ENCODE measurements around the gene GPSM1.

GPSM1 gene

DNA sequence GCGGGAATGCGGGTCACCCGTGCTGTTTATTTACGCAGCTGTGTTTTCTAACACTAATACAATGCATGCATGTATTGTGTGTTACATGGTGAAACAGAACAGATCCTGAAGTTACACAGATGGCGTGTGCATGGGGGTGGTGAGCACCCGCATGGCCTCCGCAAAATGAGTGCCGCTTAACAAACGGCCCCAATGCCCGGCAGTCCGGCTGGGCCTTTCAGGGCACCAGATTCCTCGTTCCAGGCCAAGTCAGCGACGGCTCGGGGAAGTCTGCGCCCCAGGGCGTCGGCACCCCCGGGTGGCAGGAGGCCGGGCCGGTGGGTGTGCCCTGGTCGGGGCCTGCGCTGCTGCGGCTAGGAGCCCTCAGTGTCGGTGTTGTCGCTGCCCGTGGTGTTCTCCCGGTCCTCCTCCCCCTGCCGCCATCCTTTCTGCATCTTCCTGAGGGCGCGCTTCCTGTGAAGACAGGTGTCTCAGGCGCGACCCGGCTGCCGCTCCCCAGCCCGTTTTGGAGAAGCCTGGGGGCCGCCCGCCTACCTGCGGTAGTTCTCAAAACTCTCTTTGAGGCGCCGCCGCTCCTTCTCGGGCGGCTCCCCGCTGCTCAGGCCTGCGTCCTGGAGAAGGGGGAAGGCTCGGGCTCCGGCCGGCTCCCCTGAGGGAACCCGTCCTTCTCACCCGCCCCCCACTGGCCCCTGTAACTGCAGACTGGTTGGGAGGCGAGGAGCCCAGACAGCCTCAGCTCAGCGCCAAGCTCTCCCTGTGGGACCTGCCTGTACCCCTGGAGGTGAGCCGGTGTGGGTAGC lies 36.8 kb downstream of the GPSM1 start:
- peak overlapping the region; percentile 96 for H3K4me2 ChIP-seq (ENCODE audit: insufficient read depth, low read length)
- peaks cover 28% of the 10 kb centered on the region for H3K79me2 ChIP-seq (ENCODE audit: insufficient read depth, low read length)
- H3K27me3 ChIP-seq (ENCODE audit: insufficient read depth, low read length, poor library complexity), result no peaks in the 10 kb centered on the region
- peaks cover 22% of the 10 kb centered on the region for H3K4me1 ChIP-seq (ENCODE audit: insufficient read depth, low read length)
- DNase-seq (no peak), ATAC-seq (ENCODE audit: insufficient read depth, low read depth) (no peak)
- H3K9ac ChIP-seq (ENCODE audit: low read depth, low read length), result peak overlapping the region; percentile 86
- peaks cover 58% of the 10 kb centered on the region for H4K20me1 ChIP-seq (ENCODE audit: insufficient read depth, low read length)
- H3K4me3 ChIP-seq (ENCODE audit: low read depth in 1 of 2, low read length in 2 of 2), result peak overlapping the region in 1 of 2 experiments; percentile 85; a peak in 3 of 4 replicates
- TF ChIP-seq CTCF (IDR thresholded peaks at IDR 0.05; ENCODE audit: borderline replicate concordance, extremely low read depth, low read length, poor library complexity, severe bottlenecking), result no peak
- TF ChIP-seq EZH2 (IDR thresholded peaks at IDR 0.05; ENCODE audit: borderline replicate concordance, low read depth, low read length, severe bottlenecking), result no peak
- peak overlapping the region; percentile 74 for H3K27ac ChIP-seq (ENCODE audit: low read length)
- H2AFZ ChIP-seq (ENCODE audit: low read depth, low read length), result peak overlapping the region; percentile 58; the same call in 1 of the 2 replicates
- H3K36me3 ChIP-seq (ENCODE audit: insufficient read depth, low read length), result peaks cover 31% of the 10 kb centered on the region
- no peaks in the 10 kb centered on the region for H3K9me3 ChIP-seq (ENCODE audit: insufficient read depth, low read length, severe bottlenecking)

DNA sequence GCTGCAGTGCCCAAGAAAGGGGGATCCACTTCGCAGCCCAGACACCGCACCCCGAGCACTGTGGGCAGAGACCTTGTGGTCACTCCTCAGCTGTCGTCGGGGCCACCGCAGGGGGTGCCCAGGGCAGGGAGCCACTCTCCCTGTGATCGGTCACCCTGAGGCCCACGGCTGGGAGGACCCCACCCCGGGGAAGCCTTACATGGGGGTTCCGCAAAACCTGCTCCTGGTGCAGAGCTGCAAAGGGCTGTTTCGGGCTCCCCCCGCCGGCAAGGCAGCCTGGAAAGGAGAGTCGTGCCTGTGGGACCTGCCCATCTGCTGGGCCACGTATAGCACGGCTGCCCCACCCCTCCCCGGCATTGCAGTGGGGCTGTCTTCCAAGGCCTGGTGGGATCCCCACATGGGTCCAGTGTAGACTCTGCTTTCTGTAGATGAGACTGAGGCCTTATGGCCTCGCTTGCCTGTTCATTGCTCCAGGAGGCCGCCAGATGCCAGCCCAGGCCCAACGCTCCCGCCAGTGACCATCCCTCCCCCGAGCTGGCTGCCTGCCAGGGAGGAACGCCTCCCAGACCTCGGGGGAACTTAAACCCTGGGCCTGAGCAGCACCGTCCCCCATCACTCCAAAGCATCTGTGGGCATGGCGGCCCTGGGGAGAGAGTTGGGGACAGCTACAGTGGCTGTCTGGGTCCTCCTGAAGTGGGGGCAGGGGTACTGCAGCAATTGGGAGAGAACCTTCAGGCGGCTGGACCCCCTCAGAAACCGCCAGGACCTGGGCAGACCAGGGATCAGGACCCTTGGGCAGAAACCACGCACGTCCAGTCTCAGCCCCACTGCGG lies 37.8 kb downstream of the GPSM1 start:
- Histone ChIP-seq H4K20me1 (ENCODE audit: insufficient read depth, low read length) (peaks cover 63% of the 10 kb centered on the region), H3K4me2 (ENCODE audit: insufficient read depth, low read length) (no peak overlapping the region), H2AFZ (ENCODE audit: low read depth, low read length) (no peak overlapping the region), H3K79me2 (ENCODE audit: insufficient read depth, low read length) (peaks cover 28% of the 10 kb centered on the region), H3K4me3 (ENCODE audit: low read depth in 1 of 2, low read length in 2 of 2) (no peak overlapping the region), H3K4me1 (ENCODE audit: insufficient read depth, low read length) (peaks cover 22% of the 10 kb centered on the region), H3K27me3 (ENCODE audit: insufficient read depth, low read length, poor library complexity) (no peaks in the 10 kb centered on the region), H3K27ac (ENCODE audit: low read length) (no peak overlapping the region), H3K36me3 (ENCODE audit: insufficient read depth, low read length) (peaks cover 31% of the 10 kb centered on the region), H3K9ac (ENCODE audit: low read depth, low read length) (peak overlapping the region; percentile 86; the same call in 1 of the 2 replicates), H3K9me3 (ENCODE audit: insufficient read depth, low read length, severe bottlenecking) (no peaks in the 10 kb centered on the region)
- TF ChIP-seq EZH2 (IDR thresholded peaks at IDR 0.05; ENCODE audit: borderline replicate concordance, low read depth, low read length, severe bottlenecking) (no peak), CTCF (IDR thresholded peaks at IDR 0.05; ENCODE audit: borderline replicate concordance, extremely low read depth, low read length, poor library complexity, severe bottlenecking) (no peak)
- no peak for ATAC-seq (ENCODE audit: insufficient read depth, low read depth)
- no peak for DNase-seq

- Histone ChIP-seq H3K27ac (ENCODE audit: low read length) (no peak overlapping the region), H3K9ac (ENCODE audit: low read depth, low read length) (no peak overlapping the region), H3K4me1 (ENCODE audit: insufficient read depth, low read length) (peaks cover 22% of the 10 kb centered on the region), H3K9me3 (ENCODE audit: insufficient read depth, low read length, severe bottlenecking) (no peaks in the 10 kb centered on the region), H2AFZ (ENCODE audit: low read depth, low read length) (no peak overlapping the region), H4K20me1 (ENCODE audit: insufficient read depth, low read length) (peaks cover 65% of the 10 kb centered on the region), H3K36me3 (ENCODE audit: insufficient read depth, low read length) (peaks cover 31% of the 10 kb centered on the region), H3K27me3 (ENCODE audit: insufficient read depth, low read length, poor library complexity) (no peaks in the 10 kb centered on the region), H3K4me3 (ENCODE audit: low read depth in 1 of 2, low read length in 2 of 2) (no peak overlapping the region), H3K4me2 (ENCODE audit: insufficient read depth, low read length) (no peak overlapping the region), H3K79me2 (ENCODE audit: insufficient read depth, low read length) (peaks cover 28% of the 10 kb centered on the region)
- ATAC-seq (ENCODE audit: insufficient read depth, low read depth), result no peak
- no peak for DNase-seq
- no peak for TF ChIP-seq CTCF (IDR thresholded peaks at IDR 0.05; ENCODE audit: borderline replicate concordance, extremely low read depth, low read length, poor library complexity, severe bottlenecking)
- no peak for TF ChIP-seq EZH2 (IDR thresholded peaks at IDR 0.05; ENCODE audit: borderline replicate concordance, low read depth, low read length, severe bottlenecking)
Measured at GRCh38 chr9:136365775-136366222, 38.5 kb downstream of the GPSM1 start.

All from DND-41 (cell line).